GM23338 (cell line): Measurements from ENCODE around the gene GNG12. TPM values are rescaled to one million over a fixed set of nuclear protein-coding genes. Genes with fewer than 3 reads are reported as not detected.

ENCODE experiments used
- ATAC-seq: fragments of 200-7000 bp; cut with Tn5 transposase; 3 replicates; pipeline ENCODE4 v1.9.1; 2020
- DNase-seq: peaks from one replicate; pipeline ENCODE4 v3.0.0-alpha.2; 2015; ENCODE audit warnings: low spot score
- H2AFZ ChIP-seq: fragments of 200-600 bp; sonication (generic); 2 replicates; pipeline ENCODE4 v1.8.0; 2016; ENCODE audit warnings: antibody characterized with exemption, mild to moderate bottlenecking, moderate library complexity
- H3F3A ChIP-seq: fragments of 200-600 bp; sonication (generic); replicated peaks from 2 replicates; pipeline ENCODE4 v1.8.0; 2017; ENCODE audit warnings: antibody characterized with exemption, mixed run types, low read depth
- H3K27ac ChIP-seq: fragments of 200-600 bp; sonication (generic); 2 replicates; pipeline ENCODE4 v1.6.1; 2016; ENCODE audit warnings: low read depth
- H3K27me3 ChIP-seq: fragments of 200-600 bp; sonication (generic); 2 replicates; pipeline ENCODE4 v1.8.0; 2016; ENCODE audit warnings: mild to moderate bottlenecking, mixed run types, moderate library complexity; ENCODE audit not compliant: insufficient read depth
- H3K36me3 ChIP-seq: fragments of 200-600 bp; sonication (generic); 2 replicates; pipeline ENCODE4 v1.8.0; 2016; ENCODE audit warnings: mild to moderate bottlenecking; ENCODE audit not compliant: insufficient read depth
- H3K4me1 ChIP-seq: fragments of 200-600 bp; sonication (generic); 2 replicates; pipeline ENCODE4 v1.8.0; 2016; ENCODE audit warnings: mild to moderate bottlenecking, moderate library complexity; ENCODE audit not compliant: insufficient read depth
- H3K4me2 ChIP-seq: fragments of 200-600 bp; sonication (generic); 2 replicates; pipeline ENCODE4 v1.7.1; 2017; ENCODE audit warnings: mixed run types
- H3K4me3 ChIP-seq: fragments of 200-600 bp; sonication (generic); 2 replicates; pipeline ENCODE4 v1.6.1; 2016; ENCODE audit warnings: mixed run types
- H3K79me2 ChIP-seq: fragments of 200-600 bp; sonication (generic); replicated peaks from 2 replicates; pipeline ENCODE4 v1.8.0; 2017; ENCODE audit warnings: mild to moderate bottlenecking; ENCODE audit not compliant: insufficient read depth
- H3K9me2 ChIP-seq: fragments of 200-600 bp; sonication (generic); 2 replicates; pipeline ENCODE4 v1.8.0; 2017; ENCODE audit not compliant: insufficient read depth
- H4K20me1 ChIP-seq: fragments of 200-600 bp; sonication (generic); replicated peaks from 2 replicates; pipeline ENCODE4 v1.8.0; 2017; ENCODE audit warnings: mild to moderate bottlenecking; ENCODE audit not compliant: insufficient read depth
- H3K27ac Mint-ChIP-seq: 2 replicates; pipeline ENCODE4 v1.8.0; 2020; ENCODE audit warnings: inconsistent platforms, mild to moderate bottlenecking, moderate library complexity, mixed read lengths
- H3K27me3 Mint-ChIP-seq: 3 replicates; pipeline ENCODE4 v1.8.0; 2022; ENCODE audit warnings: low read depth, mild to moderate bottlenecking, moderate library complexity, mixed read lengths, inconsistent platforms; ENCODE audit not compliant: insufficient read depth, poor library complexity
- H3K36me3 Mint-ChIP-seq: 3 replicates; pipeline ENCODE4 v1.8.0; 2021; ENCODE audit warnings: low read depth, mild to moderate bottlenecking, inconsistent platforms, moderate library complexity, mixed read lengths
- H3K4me1 Mint-ChIP-seq: 3 replicates; pipeline ENCODE4 v1.8.0; 2020; ENCODE audit warnings: mild to moderate bottlenecking, inconsistent platforms, mixed read lengths
- H3K4me3 Mint-ChIP-seq: 3 replicates; pipeline ENCODE4 v1.8.0; 2021; ENCODE audit warnings: moderate library complexity, mild to moderate bottlenecking, inconsistent platforms, mixed read lengths
- H3K9me3 Mint-ChIP-seq: 3 replicates; pipeline ENCODE4 v1.8.0; 2020; ENCODE audit warnings: moderate library complexity, mild to moderate bottlenecking, inconsistent platforms, mixed read lengths
- CTCF ChIP-seq, 2 experiments: fragments of 200-600 bp in 1 of 2; sonication (generic) in 1 of 2; conservative IDR thresholded peaks; 2 replicates each; pipeline versions ENCODE4 v1.5.1 to v1.6.1; 2016 to 2017; ENCODE audit warnings: antibody characterized with exemption in 2 of 2, low read depth in 2 of 2, mild to moderate bottlenecking in 2 of 2, moderate library complexity in 1 of 2
- NANOG ChIP-seq: IDR thresholded peaks from 2 replicates; pipeline ENCODE4 v1.6.1; 2016; ENCODE audit warnings: antibody characterized with exemption, borderline replicate concordance
- REST ChIP-seq: IDR thresholded peaks from one replicate; pipeline ENCODE4 v1.6.1; 2018; ENCODE audit warnings: antibody characterized with exemption; ENCODE audit not compliant: unreplicated experiment
- ZNF114 ChIP-seq: fragments of 250-450 bp; sonication (Bioruptor Pico); IDR thresholded peaks from 2 replicates; pipeline ENCODE4 v1.5.0; 2020; ENCODE audit warnings: mild to moderate bottlenecking, moderate library complexity
- ZNF331 ChIP-seq: fragments of 250-450 bp; sonication (Bioruptor Pico); IDR thresholded peaks from 2 replicates; pipeline ENCODE4 v1.5.0; 2020; ENCODE audit warnings: low read depth, mild to moderate bottlenecking, moderate library complexity
- ZNF462 ChIP-seq: fragments of 250-450 bp; sonication (Bioruptor Pico); IDR thresholded peaks from 2 replicates; pipeline ENCODE4 v1.5.0; 2020; ENCODE audit warnings: mild to moderate bottlenecking, moderate library complexity
- polyA plus RNA-seq: library from polyadenylated mRNA; unstranded; fragments of >200 nt; fragmentation: Nextera tagmentation; extraction: Ambion mirVana; gene quantifications from 2 replicates; pipeline ENCODE4 v1.2.1, GENCODE V29; 2016
- total RNA-seq: library from RNA; depleted of rRNA; stranded (reverse); fragments of >200 nt; shearing (Covaris generic); gene quantifications from 2 replicates; pipeline ENCODE4 v1.2.3, GENCODE V29; 2014

GNG12 gene
- total and polyA plus RNA-seq, 2 experiments from 2014 or later = 13.4 to 33.0 TPM

- TF ChIP-seq REST (no peak), ZNF462 (no peak)
These were observed 64.8 kb downstream of the GNG12 start (continued) for GRCh38 chr1:67768480-67768879.

GRCh38 chr1:67767103-67767782, 66.0 kb downstream of the GNG12 start:
- H3K27me3 ChIP-seq = no peaks in the 10 kb centered on the region
- TF ChIP-seq ZNF331 (CRISPR knock-in tag) = no peak
- TF ChIP-seq CTCF (conservative IDR thresholded peaks at IDR 0.05; ENCODE audit: low read depth in 2 of 2) = no peak
- TF ChIP-seq ZNF114 (CRISPR knock-in tag) = no peak
- no peak for TF ChIP-seq NANOG

More at GRCh38 chr1:67767103-67767782, 66.0 kb downstream of the GNG12 start:
- ATAC-seq = no peak; the same call in 2 of the 3 replicates
- Histone ChIP-seq H3K4me1 (0 out of 2 replicates have a peak, but pooled peaks cover 7% of the 10 kb centered on the region), H2AFZ (no peak overlapping the region), H3K36me3 (no peaks in the 10 kb centered on the region), H3K79me2 (no peaks in the 10 kb centered on the region), H3F3A (no peaks in the 10 kb centered on the region), H3K4me2 (peak overlapping the region; percentile 44; the same call in 1 of the 2 replicates), H3K4me3 (no peak overlapping the region), H3K27ac (no peak overlapping the region), H3K9me2 (no peaks in the 10 kb centered on the region), H4K20me1 (no peaks in the 10 kb centered on the region)
- no peaks in the 10 kb centered on the region for H3K9me3 Mint-ChIP-seq
- H3K27ac Mint-ChIP-seq = no peak overlapping the region
- H3K4me3 Mint-ChIP-seq = no peak overlapping the region
- H3K4me1 Mint-ChIP-seq = peaks cover 14% of the 10 kb centered on the region
- H3K27me3 Mint-ChIP-seq = peaks cover 6% of the 10 kb centered on the region
- DNase-seq = no peak
- no peaks in the 10 kb centered on the region for H3K36me3 Mint-ChIP-seq
